ENCODE measurements around the gene PSTK.

GRCh38 chr10:122986335-122986734, 6.1 kb downstream of the PSTK start:
- TF ChIP-seq POLR2AphosphoS5 (IDR thresholded peaks at IDR 0.05) = no peak
- TF ChIP-seq, protein P1, sequence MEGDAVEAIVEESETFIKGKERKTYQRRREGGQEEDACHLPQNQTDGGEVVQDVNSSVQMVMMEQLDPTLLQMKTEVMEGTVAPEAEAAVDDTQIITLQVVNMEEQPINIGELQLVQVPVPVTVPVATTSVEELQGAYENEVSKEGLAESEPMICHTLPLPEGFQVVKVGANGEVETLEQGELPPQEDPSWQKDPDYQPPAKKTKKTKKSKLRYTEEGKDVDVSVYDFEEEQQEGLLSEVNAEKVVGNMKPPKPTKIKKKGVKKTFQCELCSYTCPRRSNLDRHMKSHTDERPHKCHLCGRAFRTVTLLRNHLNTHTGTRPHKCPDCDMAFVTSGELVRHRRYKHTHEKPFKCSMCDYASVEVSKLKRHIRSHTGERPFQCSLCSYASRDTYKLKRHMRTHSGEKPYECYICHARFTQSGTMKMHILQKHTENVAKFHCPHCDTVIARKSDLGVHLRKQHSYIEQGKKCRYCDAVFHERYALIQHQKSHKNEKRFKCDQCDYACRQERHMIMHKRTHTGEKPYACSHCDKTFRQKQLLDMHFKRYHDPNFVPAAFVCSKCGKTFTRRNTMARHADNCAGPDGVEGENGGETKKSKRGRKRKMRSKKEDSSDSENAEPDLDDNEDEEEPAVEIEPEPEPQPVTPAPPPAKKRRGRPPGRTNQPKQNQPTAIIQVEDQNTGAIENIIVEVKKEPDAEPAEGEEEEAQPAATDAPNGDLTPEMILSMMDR (IDR thresholded peaks at IDR 0.05) = no peak
- TF ChIP-seq POLR2A (IDR thresholded peaks at IDR 0.05) = no peak
- TF ChIP-seq EP300 (IDR thresholded peaks at IDR 0.05) = no peak
